ENCODE measurements around the gene CRACDL.

DNA sequence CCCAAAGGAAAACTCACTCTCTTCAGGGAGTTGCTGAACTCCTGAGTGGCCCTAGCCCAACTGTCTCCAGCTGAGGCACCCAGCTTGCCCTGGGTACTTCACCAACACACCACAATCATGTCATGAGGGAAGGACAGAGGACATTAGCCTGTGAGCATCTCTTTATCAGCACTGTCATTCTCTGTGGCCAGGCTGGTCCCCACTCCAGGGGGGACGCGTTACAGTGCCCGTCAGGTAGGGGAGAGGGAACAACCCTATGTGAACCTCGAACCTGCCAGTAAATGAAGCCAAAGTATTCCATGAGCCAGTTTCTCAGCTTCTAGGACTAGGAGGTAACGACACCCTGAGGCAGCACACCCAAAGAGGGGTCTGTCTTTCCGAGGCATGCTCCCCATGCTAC, 110.2 kb downstream of the CRACDL start:
- no peak for TF ChIP-seq TP53 (CRISPR knock-in tag; conservative IDR thresholded peaks at IDR 0.05)
- no peak for TF ChIP-seq NFYB (CRISPR knock-in tag; IDR thresholded peaks at IDR 0.05)
- TF ChIP-seq DMAP1 (CRISPR knock-in tag; IDR thresholded peaks at IDR 0.05), result no peak
- no peak for TF ChIP-seq POLR2AphosphoS5 (IDR thresholded peaks at IDR 0.05; ENCODE audit: low read depth, low read length)
- no peak for TF ChIP-seq KLF6 (CRISPR knock-in tag; IDR thresholded peaks at IDR 0.05)
- TF ChIP-seq BRCA1 (CRISPR knock-in tag; IDR thresholded peaks at IDR 0.05), result no peak
- no peak for TF ChIP-seq JUN (CRISPR knock-in tag; IDR thresholded peaks at IDR 0.05)
- TF ChIP-seq POLR2A (IDR thresholded peaks at IDR 0.05; ENCODE audit: insufficient read depth in 1 of 2, low read depth in 2 of 2, low read length in 2 of 2), result no peak
- no peak for TF ChIP-seq SIX4 (CRISPR knock-in tag; IDR thresholded peaks at IDR 0.05)
- TF ChIP-seq RXRA (CRISPR knock-in tag; IDR thresholded peaks at IDR 0.05), result no peak
- TF ChIP-seq CTCF (CRISPR knock-in tag; IDR thresholded peaks at IDR 0.05), result no peak
- TF ChIP-seq FOXP1 (IDR thresholded peaks at IDR 0.05), result no peak
- no peak for TF ChIP-seq FOXP1 (CRISPR knock-in tag; IDR thresholded peaks at IDR 0.05)
